ENCODE results near the gene ADAMTS2. TPM values are rescaled to one million over a fixed set of nuclear protein-coding genes. Genes with fewer than 3 reads are reported as not detected.

ADAMTS2 gene
- total RNA-seq, 2 experiments from 2014 or later, result not detected

DNA sequence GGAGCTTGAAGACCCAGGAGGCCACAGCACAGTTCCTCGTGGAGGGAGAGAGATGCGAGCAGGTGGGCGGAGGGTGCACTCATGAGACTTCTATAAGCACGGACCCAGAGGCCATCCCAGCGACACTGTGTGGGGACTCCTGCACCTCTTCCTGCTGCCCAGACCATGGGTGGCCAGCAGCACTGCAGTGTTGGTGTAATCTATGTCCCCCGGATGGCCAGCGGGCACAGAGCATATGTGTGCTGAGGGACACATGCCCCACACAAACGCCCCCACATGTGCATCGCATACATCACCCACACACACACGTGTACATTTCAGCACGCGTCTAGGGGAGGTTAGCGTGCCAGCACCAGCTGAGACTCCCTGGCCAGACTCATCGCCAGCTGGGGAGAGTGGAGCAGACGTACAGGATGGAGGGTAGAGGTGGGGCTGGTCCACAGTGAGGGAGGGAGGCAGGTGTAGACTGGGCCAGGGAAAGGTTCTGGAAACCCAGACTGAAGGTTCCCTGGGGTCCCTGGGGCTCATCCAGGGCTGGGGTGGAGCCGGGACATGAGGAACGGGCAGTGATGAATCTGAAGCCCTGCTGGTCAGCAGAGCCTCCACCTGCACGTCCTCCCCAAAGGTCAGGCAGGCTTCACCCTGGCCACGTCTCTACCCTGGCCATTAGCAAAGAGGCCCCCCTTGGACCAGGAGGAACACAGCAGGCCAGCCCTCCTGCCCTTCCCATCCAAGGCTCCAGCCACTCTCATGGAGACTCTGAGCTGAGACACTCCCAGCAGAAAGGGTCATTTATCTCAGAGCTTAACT lies 27.6 kb downstream of the ADAMTS2 start:
- ATAC-seq (ENCODE audit: poor library complexity) (no peak), DNase-seq (no peak)
- Histone ChIP-seq H3K27me3 (ENCODE audit: control insufficient read depth in 1 of 2, insufficient read depth in 2 of 2, low read length in 2 of 2) (no peaks in the 10 kb centered on the region), H3K4me3 (ENCODE audit: low read length) (no peak overlapping the region), H3K36me3 (ENCODE audit: insufficient read depth, low read length) (no peaks in the 10 kb centered on the region), H3K4me1 (ENCODE audit: insufficient read depth, low read length) (no peaks in the 10 kb centered on the region), H3K27ac (ENCODE audit: low read depth in 1 of 2, low read length in 2 of 2) (no peak overlapping the region), H3K9me3 (ENCODE audit: control insufficient read depth in 1 of 2, insufficient read depth in 1 of 2, low read length in 2 of 2) (peaks cover 0 to 12% of the 10 kb centered on the region in 2 experiments)
- H3K27me3 Mint-ChIP-seq, result no peaks in the 10 kb centered on the region
- ChIA-PET POLR2A (no interaction called here), CTCF (no interaction called here)
- intact Hi-C loops (cut with DNase I, micrococcal nuclease), result no loop called here
- TF ChIP-seq, protein P1, sequence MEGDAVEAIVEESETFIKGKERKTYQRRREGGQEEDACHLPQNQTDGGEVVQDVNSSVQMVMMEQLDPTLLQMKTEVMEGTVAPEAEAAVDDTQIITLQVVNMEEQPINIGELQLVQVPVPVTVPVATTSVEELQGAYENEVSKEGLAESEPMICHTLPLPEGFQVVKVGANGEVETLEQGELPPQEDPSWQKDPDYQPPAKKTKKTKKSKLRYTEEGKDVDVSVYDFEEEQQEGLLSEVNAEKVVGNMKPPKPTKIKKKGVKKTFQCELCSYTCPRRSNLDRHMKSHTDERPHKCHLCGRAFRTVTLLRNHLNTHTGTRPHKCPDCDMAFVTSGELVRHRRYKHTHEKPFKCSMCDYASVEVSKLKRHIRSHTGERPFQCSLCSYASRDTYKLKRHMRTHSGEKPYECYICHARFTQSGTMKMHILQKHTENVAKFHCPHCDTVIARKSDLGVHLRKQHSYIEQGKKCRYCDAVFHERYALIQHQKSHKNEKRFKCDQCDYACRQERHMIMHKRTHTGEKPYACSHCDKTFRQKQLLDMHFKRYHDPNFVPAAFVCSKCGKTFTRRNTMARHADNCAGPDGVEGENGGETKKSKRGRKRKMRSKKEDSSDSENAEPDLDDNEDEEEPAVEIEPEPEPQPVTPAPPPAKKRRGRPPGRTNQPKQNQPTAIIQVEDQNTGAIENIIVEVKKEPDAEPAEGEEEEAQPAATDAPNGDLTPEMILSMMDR (IDR thresholded peaks at IDR 0.05), result no peak
- H3K9me3 Mint-ChIP-seq, result no peaks in the 10 kb centered on the region
- no peaks in the 10 kb centered on the region for H3K36me3 Mint-ChIP-seq (ENCODE audit: low read depth)
- H3K4me1 Mint-ChIP-seq (ENCODE audit: low read depth), result no peaks in the 10 kb centered on the region
- no peak overlapping the region for H3K27ac Mint-ChIP-seq
- no peak overlapping the region for H3K4me3 Mint-ChIP-seq

DNA sequence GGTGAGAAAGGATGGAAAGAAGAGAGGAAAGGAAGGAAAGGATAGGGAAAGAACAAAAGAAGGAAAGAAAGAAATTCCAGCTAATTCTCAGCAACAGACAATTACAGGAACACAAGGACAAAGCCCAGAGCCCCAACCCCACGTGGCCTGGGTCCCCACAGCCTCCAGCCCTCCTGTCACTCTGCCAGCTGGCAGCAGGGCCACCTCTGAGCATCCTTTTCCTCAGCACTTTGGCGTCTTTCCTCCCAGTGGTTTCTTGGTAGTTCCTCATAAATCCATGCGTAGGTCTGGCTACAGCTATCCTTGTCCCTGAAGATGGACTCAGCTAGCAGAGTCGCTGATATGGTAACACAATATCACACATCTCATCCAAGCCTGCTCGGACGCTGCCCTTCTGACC lies 28.3 kb downstream of the ADAMTS2 start:
- Histone ChIP-seq H3K9me3 (ENCODE audit: control insufficient read depth in 1 of 2, insufficient read depth in 1 of 2, low read length in 2 of 2) (peaks cover 0 to 12% of the 10 kb centered on the region in 2 experiments), H3K4me3 (ENCODE audit: low read length) (no peak overlapping the region), H3K4me1 (ENCODE audit: insufficient read depth, low read length) (no peaks in the 10 kb centered on the region), H3K27ac (ENCODE audit: low read depth in 1 of 2, low read length in 2 of 2) (no peak overlapping the region), H3K36me3 (ENCODE audit: insufficient read depth, low read length) (no peaks in the 10 kb centered on the region), H3K27me3 (ENCODE audit: control insufficient read depth in 1 of 2, insufficient read depth in 2 of 2, low read length in 2 of 2) (no peaks in the 10 kb centered on the region)
- no peak overlapping the region for H3K4me3 Mint-ChIP-seq
- H3K27ac Mint-ChIP-seq, result no peak overlapping the region
- H3K36me3 Mint-ChIP-seq (ENCODE audit: low read depth), result no peaks in the 10 kb centered on the region
- intact Hi-C loops (cut with DNase I, micrococcal nuclease), result no loop called here
- no peaks in the 10 kb centered on the region for H3K4me1 Mint-ChIP-seq (ENCODE audit: low read depth)
- ChIA-PET CTCF (no interaction called here), POLR2A (no interaction called here)
- no peaks in the 10 kb centered on the region for H3K9me3 Mint-ChIP-seq
- DNase-seq (no peak), ATAC-seq (ENCODE audit: poor library complexity) (no peak)
- TF ChIP-seq, protein P1 (IDR thresholded peaks at IDR 0.05), result no peak
- H3K27me3 Mint-ChIP-seq, result no peaks in the 10 kb centered on the region

DNA sequence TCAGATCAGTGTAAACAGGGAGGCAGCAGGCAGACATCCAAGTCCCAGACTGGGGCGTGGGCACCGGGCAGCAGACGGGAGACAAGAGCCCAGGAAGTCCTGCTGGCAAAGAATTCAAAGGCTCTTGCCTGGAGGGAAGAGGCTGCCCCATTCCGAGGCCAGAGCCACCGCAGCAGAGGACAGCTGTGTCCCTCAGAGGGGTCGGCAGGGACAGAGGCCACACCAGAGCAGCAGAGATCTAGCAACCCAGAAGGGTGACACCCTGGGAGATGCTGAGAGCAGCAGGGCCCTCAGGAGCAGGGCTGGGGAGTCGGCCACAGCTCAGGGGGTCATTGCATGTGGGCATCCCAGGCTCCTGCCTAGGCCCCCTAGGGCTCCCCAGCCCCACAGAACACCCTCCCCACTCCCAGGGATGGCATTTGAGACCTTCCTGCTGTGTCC lies 29.1 kb downstream of the ADAMTS2 start:
- H3K36me3 Mint-ChIP-seq (ENCODE audit: low read depth), result no peaks in the 10 kb centered on the region
- no peaks in the 10 kb centered on the region for H3K9me3 Mint-ChIP-seq
- Histone ChIP-seq H3K4me1 (ENCODE audit: insufficient read depth, low read length) (no peaks in the 10 kb centered on the region), H3K27ac (ENCODE audit: low read depth in 1 of 2, low read length in 2 of 2) (no peak overlapping the region), H3K4me3 (ENCODE audit: low read length) (no peak overlapping the region), H3K9me3 (ENCODE audit: control insufficient read depth in 1 of 2, insufficient read depth in 1 of 2, low read length in 2 of 2) (peaks cover 0 to 12% of the 10 kb centered on the region in 2 experiments), H3K27me3 (ENCODE audit: control insufficient read depth in 1 of 2, insufficient read depth in 2 of 2, low read length in 2 of 2) (no peaks in the 10 kb centered on the region), H3K36me3 (ENCODE audit: insufficient read depth, low read length) (no peaks in the 10 kb centered on the region)
- H3K4me3 Mint-ChIP-seq, result no peak overlapping the region
- TF ChIP-seq, protein P1 (IDR thresholded peaks at IDR 0.05), result no peak
- no peaks in the 10 kb centered on the region for H3K27me3 Mint-ChIP-seq
- POLR2A ChIA-PET, result no interaction called here
- no peaks in the 10 kb centered on the region for H3K4me1 Mint-ChIP-seq (ENCODE audit: low read depth)
- DNase-seq (no peak), ATAC-seq (ENCODE audit: poor library complexity) (no peak)
- CTCF ChIA-PET, result no interaction called here
- intact Hi-C loops (cut with DNase I, micrococcal nuclease), result no loop called here
- no peak overlapping the region for H3K27ac Mint-ChIP-seq
